Measurements from ENCODE around the gene RABAC1.

Gene RABAC1

GRCh38 chr19:41958367-41959055 lies 610 bp downstream of the RABAC1 start:
- Histone ChIP-seq H3K27me3 (ENCODE audit: insufficient read depth, low read length) (no peaks in the 10 kb centered on the region), H4K20me1 (ENCODE audit: insufficient read depth, low read length) (no peaks in the 10 kb centered on the region), H3K27ac (ENCODE audit: low read depth, low read length, poor library complexity, severe bottlenecking) (peak overlapping the region; percentile 73), H3K9ac (ENCODE audit: low read length) (peak overlapping the region; percentile 86), H3F3A (ENCODE audit: insufficient read depth, low read length) (no peaks in the 10 kb centered on the region), H3K36me3 (ENCODE audit: insufficient read depth, low read length) (peaks cover 17% of the 10 kb centered on the region; the same call in 1 of the 2 replicates), H3K9me3 (ENCODE audit: low read length) (no peaks in the 10 kb centered on the region), H3K4me2 (ENCODE audit: low read length) (peak overlapping the region; percentile 86), H3K79me2 (ENCODE audit: insufficient read depth, low read length) (no peaks in the 10 kb centered on the region), H3K4me3 (ENCODE audit: low read depth, low read length, poor library complexity, severe bottlenecking) (peak overlapping the region; percentile 81), H3K4me1 (ENCODE audit: insufficient read depth, low read length, severe bottlenecking) (peaks cover 20% of the 10 kb centered on the region), H3K9me2 (ENCODE audit: low read depth, low read length) (no peaks in the 10 kb centered on the region), H2AFZ (ENCODE audit: low read length) (no peak overlapping the region)
- TF ChIP-seq, protein P1, sequence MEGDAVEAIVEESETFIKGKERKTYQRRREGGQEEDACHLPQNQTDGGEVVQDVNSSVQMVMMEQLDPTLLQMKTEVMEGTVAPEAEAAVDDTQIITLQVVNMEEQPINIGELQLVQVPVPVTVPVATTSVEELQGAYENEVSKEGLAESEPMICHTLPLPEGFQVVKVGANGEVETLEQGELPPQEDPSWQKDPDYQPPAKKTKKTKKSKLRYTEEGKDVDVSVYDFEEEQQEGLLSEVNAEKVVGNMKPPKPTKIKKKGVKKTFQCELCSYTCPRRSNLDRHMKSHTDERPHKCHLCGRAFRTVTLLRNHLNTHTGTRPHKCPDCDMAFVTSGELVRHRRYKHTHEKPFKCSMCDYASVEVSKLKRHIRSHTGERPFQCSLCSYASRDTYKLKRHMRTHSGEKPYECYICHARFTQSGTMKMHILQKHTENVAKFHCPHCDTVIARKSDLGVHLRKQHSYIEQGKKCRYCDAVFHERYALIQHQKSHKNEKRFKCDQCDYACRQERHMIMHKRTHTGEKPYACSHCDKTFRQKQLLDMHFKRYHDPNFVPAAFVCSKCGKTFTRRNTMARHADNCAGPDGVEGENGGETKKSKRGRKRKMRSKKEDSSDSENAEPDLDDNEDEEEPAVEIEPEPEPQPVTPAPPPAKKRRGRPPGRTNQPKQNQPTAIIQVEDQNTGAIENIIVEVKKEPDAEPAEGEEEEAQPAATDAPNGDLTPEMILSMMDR (IDR thresholded peaks at IDR 0.05; ENCODE audit: low read length) = no peak
- no peak for TF ChIP-seq EZH2 (IDR thresholded peaks at IDR 0.05; ENCODE audit: borderline replicate concordance, low read length)

DNA sequence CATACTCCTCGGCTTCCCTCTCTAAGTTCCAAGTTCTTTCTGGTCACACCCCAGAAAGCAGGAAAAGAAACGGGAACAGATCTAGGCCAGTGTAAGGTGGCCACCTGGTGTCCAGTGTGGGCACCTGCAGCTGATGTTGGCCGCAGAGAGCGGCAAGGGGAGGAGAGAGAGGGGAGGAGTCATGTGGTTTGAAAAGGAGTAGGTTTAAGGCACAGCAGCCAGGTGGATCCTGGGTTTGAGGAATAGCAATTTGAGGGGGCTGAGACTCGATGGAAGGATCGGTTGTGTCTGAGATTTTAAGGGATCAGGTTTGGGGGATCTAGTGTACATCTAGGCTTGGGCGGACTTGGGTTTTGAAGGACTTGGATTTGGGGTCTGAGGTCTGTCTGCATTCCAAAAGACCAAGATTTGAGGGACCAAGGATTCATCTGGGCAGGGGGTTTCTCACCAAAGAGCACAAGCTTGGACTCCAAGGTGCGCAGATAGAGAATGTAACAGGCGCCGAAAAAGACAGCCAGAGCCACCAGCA lies 1.2 kb downstream of the RABAC1 start:
- Histone ChIP-seq H3K9ac (ENCODE audit: low read length) (peak overlapping the region; percentile 86; the same call in 1 of the 2 replicates), H3K27ac (ENCODE audit: low read depth, low read length, poor library complexity, severe bottlenecking) (peak overlapping the region; percentile 73), H3K9me3 (ENCODE audit: low read length) (no peaks in the 10 kb centered on the region), H3K9me2 (ENCODE audit: low read depth, low read length) (no peaks in the 10 kb centered on the region), H3K36me3 (ENCODE audit: insufficient read depth, low read length) (peaks cover 17% of the 10 kb centered on the region; the same call in 1 of the 2 replicates), H3K27me3 (ENCODE audit: insufficient read depth, low read length) (no peaks in the 10 kb centered on the region), H2AFZ (ENCODE audit: low read length) (no peak overlapping the region), H4K20me1 (ENCODE audit: insufficient read depth, low read length) (no peaks in the 10 kb centered on the region), H3F3A (ENCODE audit: insufficient read depth, low read length) (no peaks in the 10 kb centered on the region), H3K4me2 (ENCODE audit: low read length) (peak overlapping the region; percentile 86), H3K79me2 (ENCODE audit: insufficient read depth, low read length) (no peaks in the 10 kb centered on the region), H3K4me3 (ENCODE audit: low read depth, low read length, poor library complexity, severe bottlenecking) (peak overlapping the region; percentile 81), H3K4me1 (ENCODE audit: insufficient read depth, low read length, severe bottlenecking) (peaks cover 25% of the 10 kb centered on the region)
- TF ChIP-seq, protein P1 (IDR thresholded peaks at IDR 0.05; ENCODE audit: low read length) = peak; percentile 93
- no peak for TF ChIP-seq EZH2 (IDR thresholded peaks at IDR 0.05; ENCODE audit: borderline replicate concordance, low read length)

DNA sequence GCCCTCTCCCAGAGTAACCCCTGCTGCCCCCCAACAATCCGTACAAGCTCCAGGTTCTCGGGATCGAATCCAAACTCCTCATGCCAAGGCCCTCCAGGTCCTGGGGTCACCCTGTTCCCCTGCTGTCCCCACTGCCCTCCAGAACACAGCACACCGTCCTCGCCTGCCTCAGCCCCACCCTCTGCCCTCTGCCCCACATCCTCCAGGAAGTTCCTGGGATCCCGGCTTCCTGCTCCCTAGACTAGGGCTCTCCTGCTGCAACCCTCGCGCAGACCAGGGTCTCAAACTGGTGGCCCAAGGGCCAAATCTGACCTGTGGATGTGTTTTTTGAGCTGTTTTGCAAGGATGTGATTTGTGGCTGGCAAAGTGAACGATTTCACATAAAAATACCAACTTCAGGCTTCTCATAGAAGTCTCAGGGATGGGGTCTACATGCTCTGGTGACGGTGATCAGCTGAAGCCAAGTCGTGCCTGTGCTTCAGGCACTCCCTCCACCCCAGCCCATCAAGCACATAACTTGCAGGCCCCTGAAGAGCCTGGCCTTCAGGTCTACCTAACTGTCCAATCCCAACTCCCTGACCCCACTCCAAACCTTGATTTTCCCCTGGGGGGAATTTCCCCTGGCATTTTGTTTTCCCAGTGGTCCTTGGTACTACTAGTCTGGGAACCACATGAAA lies 1.8 kb downstream of the RABAC1 start:
- no peaks in the 10 kb centered on the region for H3K9me3 ChIP-seq (ENCODE audit: low read length)
- H3K4me1 ChIP-seq (ENCODE audit: insufficient read depth, low read length, severe bottlenecking) = peaks cover 30% of the 10 kb centered on the region
- no peaks in the 10 kb centered on the region for H3K9me2 ChIP-seq (ENCODE audit: low read depth, low read length)
- H3F3A ChIP-seq (ENCODE audit: insufficient read depth, low read length) = no peaks in the 10 kb centered on the region
- peak overlapping the region; percentile 86 for H3K4me2 ChIP-seq (ENCODE audit: low read length)
- no peak overlapping the region for H2AFZ ChIP-seq (ENCODE audit: low read length)
- no peaks in the 10 kb centered on the region for H4K20me1 ChIP-seq (ENCODE audit: insufficient read depth, low read length)
- H3K4me3 ChIP-seq (ENCODE audit: low read depth, low read length, poor library complexity, severe bottlenecking) = peak overlapping the region; percentile 81
- H3K79me2 ChIP-seq (ENCODE audit: insufficient read depth, low read length) = no peaks in the 10 kb centered on the region
- peak overlapping the region; percentile 73 for H3K27ac ChIP-seq (ENCODE audit: low read depth, low read length, poor library complexity, severe bottlenecking)
- H3K9ac ChIP-seq (ENCODE audit: low read length) = peak overlapping the region; percentile 19; the same call in 1 of the 2 replicates
- no peak for TF ChIP-seq EZH2 (IDR thresholded peaks at IDR 0.05; ENCODE audit: borderline replicate concordance, low read length)
- TF ChIP-seq, protein P1 (IDR thresholded peaks at IDR 0.05; ENCODE audit: low read length) = no peak
- peaks cover 17% of the 10 kb centered on the region; the same call in 1 of the 2 replicates for H3K36me3 ChIP-seq (ENCODE audit: insufficient read depth, low read length)
- no peaks in the 10 kb centered on the region for H3K27me3 ChIP-seq (ENCODE audit: insufficient read depth, low read length)

All from OCI-LY1 (cell line).